HG03439 (cell line): Measurements from ENCODE around the gene PPTC7.
"Not testable (repeated sequence)": the region's sequence is repeated elsewhere in the genome, so short reads cannot be mapped to it uniquely, and the experiment has no call there.

Experiments
- ATAC-seq: cut with Tn5 transposase; IDR thresholded peaks from one replicate; pipeline ENCODE4 v1.9.1; 2021; ENCODE audit warnings: mild to moderate bottlenecking, moderate library complexity; ENCODE audit not compliant: unreplicated experiment

PPTC7 gene

DNA sequence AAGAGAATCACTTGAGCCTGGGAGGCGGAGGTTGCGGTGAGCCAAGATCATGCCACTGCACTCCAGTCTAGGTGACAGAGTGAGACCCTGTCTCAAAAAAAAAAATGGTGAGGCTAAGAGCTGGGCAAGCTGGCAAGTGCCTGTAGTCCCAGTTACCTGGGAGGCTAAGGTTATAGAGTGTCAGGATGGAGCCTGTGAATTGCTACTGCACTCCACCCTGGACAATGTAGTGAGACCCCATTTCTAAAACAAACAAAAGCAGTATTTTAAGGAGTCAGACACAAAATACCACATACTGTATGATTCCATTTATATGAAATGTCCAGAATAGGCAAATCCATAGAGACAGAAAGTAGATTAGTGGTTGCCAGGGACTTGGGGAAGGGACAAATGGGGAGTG is 4.0 kb upstream of the PPTC7 start:
- not testable (repeated sequence) for ATAC-seq

DNA sequence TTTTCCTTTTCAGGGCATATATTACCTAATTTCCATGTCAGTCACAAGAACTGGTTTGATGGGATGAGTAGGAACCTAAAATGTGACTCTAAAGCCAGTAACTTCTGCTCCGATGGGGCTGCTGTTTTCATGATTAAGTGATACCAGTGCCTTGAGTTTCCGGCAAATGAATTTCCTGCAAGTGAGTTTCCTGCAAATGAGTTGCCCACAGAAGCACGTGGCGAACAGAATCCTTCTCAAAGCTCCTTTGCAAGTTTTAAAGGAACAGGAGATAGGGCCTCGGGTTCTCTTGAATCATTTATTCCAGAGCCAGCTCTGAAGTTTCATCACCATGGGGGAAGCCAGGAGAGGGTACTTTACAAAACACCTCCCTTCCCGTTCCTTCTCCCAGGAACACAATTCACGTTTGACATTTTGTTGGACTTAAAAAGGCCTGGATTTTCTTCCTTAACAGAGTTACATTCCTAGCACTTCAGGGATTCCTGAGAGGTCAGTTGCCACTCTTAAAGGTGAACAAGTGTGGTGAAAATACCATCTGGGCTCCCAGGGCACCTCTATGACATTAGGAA is 2.2 kb upstream of the PPTC7 start:
- ATAC-seq = no peak

DNA sequence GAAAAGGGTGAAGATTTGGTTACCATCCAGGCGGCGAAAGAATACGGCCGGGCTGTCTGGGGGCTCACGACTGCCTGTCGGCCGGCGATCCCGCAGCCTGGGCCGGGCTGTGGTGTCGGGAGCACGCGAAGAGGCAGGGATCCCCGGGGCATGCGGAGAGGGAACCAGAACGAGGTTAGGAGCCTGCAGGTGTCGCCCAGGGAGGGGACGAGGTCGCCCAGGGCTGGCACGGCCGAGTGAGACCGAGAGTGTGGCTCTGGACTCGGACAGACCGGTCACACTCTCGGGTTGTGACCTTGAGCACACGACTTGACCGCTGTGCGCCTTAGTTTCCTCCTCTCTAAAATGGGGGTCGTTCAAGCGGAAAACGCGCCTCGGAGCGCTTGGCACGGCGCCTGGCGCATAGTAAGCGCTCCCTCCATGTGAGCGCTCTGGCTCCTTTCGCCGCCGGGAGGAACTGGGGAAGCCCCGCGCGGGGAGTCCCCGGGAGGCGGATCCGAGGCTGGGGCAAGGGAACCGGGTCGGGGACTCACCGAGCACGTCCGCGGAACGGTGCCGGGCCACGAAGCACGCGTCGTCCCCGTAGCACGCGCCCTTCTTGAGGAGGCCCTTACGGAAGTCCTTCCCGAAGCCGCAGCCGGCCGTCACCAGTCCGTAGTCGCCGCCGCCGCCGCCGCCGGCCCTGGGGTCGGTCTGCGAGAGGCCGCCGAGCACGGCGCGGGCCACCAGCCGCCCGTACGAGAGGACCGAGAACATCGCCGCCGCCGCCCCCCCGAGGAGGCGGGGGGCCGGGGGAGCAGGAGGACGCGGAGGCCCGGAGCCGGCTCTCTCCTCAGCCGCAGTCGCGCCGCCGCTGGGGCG is 612 bp downstream of the PPTC7 start:
- ATAC-seq = peak; percentile 37

DNA sequence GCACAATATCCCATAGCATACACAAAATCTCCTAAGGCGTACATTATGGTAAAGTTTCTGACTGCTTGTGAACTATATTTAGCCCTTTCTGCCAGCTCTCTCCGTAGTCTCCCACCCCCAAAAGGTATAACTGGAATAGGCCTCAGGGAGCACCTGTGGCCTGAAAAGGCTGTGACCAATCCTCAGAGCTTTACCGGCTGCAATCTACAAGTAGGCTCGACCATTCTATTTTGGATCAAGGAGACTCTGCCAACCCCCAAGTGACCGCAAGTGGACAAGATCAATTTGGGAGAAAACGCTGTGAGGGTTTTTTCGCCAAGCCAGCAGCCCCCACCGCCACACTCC is 1.2 kb downstream of the PPTC7 start:
- no peak for ATAC-seq

DNA sequence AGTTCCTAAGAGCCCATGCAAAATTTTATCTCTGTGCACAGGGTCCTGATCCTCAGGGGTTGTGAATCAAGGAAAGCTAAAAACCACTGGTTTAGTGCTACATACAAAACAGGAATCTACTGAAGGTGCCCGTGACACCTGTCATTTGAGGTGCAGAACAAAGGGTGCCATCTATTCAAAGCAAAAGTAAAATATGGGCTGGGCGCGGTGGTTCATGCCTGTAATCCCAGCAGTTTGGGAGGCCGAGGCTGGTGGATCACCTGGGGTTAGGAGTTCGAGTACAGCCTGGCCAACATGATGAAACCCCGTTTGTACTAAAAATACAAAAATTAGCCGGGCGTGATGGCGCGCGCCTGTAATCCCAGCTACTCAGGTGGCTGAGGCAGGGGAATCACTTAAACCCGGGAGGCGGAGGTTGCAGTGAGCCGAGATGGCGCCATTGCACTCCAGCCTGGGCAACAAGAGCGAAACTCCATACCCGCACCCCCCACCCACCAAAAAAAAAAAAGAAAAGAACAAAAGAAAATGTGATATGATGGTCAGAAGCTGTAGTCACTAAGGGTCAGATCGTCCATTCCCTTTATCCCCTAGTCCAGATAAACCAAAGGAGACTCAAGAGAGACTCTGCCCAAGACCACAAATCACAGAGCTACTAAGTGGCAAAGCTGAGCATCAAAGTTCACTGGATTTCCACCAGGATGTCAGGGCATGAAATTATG is 3.4 kb downstream of the PPTC7 start:
- no peak for ATAC-seq

DNA sequence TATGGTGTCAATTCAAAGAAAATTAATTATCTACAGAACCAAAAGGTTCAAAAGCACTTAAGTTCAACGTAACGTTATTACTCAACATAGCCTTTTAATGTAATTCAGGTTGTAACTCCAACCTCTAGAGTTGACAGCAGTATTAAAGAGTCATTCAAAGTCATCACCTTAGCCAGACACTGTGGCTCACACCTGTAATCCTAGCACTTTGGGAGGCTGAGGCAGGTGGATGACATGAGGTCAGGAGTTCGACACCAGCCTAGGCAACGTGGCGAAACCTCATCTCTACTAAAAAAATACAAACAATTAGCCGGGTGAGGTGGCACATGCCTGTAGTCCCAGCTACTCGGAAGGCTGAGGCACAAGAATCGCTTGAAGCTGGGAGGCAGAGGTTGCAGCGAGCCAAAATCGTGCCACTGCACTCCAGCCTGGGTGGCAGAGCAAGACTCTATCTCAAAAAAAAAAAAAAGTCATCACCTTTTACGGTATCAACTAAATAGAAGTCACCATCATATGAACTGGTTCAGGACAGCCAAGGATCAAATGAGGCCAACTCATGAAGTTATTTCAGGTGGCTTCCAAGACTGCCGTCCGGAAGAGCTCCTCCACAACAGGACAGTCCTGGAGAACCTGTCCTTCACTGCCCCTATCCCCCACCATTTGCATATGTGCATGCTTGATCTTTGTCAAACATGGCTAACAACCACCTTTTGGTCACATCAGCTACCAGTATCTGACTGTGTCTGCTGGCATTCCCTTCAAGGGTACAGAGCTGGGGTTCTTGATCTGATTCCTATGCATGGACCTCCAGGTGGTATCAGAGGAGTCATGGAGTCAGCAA is 4.2 kb downstream of the PPTC7 start:
- ATAC-seq = no peak

DNA sequence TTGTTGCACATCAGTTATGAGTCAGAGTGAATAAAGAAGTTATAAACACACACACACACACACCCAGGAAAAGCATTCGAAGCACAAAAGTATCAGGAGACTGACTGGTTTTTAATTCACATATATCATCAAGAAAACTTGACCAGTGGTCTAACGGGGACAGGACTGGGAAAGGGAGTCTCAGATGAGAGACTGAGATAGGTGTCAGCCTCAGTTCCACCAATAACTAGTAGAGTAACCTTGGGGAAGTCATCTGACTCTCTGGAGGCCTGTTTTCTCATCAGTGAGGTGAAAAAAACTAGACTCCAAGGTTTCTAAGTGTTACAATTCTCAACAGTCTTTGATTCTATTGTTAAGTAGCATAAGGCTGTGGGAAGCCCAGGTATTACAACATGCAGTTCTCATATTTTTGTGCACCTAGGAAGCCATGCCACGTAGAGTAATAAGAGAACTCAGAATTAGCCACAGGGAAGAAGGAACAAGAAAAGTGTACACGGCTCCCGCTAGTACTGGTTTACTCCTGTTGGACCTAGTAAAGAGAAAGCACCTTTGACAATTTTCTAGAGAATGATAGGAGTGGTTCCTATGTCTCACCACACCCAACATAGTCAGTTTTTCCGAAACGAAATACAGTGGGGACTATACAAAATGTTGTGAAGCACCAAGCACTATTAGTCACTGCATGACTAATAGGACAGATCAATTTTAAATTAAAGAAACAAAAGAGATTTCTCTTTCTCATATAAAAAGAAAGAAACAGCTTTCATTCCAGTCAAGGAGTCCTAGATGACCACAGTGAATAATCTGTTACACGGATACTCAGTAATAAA is 5.0 kb downstream of the PPTC7 start:
- ATAC-seq = no peak

DNA sequence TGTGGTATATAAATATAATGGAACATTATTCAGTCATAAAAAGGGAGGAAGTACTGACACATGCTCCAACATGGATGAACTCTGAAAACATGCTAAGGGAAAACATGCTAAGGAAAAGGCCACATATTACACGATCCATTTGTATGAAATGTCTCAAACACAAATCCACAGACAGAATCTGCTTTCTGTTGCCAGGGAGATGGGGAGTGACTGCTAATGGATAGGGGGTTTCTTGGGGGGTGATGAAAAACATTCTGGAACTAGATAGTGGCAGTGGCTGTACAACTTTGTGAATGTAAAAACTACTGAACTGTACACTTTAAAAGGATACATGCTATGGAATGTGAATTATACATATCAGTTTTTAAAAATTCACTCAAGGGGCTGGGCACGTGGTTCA is 6.6 kb downstream of the PPTC7 start:
- no peak for ATAC-seq

DNA sequence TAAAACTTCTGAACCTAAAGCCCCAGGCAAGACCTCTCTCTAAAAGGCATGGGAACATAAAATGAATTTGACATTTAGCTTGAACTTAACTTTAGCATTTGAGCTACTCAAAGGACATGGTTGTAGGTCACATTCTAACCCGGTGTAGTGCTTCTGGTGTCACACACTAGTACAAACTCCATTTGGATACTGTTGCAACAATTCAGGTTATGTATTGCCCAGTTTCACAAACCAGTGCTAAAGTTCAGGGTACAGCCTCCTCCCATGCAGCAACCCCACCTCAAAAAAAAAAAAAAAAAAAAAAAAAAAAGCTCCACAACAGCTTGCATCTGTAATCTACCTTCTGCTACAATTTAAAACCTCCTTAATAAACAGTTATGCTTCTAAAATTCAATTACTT is 7.8 kb downstream of the PPTC7 start:
- no peak for ATAC-seq

DNA sequence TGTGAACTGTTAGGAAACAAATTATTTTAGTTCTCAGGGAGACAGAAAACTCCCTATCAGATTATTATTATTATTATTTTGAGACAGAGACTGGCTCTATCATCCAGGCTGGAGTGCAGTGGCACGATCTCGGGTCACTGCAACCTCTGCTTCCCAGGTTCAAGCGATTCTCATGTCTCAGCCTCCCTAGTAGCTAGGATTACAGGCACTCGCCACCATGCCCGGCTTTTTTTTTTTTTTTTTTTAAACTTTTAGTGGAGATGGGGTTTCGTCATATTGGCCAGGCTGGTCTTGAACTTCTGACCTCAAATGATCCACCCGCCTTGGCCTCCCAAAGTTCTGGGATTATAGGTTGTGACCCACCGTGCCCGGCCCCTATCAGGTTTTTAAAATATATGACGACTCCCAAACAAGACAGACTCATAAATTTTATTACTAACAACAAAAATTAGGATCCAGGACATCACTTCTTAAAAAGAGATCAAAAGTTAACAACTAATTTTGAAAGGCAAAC is 8.3 kb downstream of the PPTC7 start:
- ATAC-seq = not testable (repeated sequence)

DNA sequence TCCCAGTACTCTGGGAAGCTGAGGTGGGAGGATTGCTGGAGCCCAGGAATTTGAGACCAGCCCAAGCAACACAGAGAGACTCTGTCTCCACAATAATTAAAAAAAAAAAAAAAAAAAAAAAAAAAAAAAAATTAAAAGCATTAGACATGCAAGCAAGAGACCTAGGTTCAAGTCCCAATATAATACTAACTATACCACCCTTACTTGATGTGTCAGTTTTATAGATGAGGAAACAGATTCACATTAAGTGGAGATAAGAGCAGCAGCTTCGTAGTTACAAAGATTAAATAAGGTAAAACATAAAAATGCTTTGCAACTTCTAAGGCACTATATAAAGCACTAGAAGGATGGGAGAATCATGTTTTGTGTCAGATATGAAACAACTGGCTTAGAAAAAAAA is 9.1 kb downstream of the PPTC7 start:
- no peak for ATAC-seq

DNA sequence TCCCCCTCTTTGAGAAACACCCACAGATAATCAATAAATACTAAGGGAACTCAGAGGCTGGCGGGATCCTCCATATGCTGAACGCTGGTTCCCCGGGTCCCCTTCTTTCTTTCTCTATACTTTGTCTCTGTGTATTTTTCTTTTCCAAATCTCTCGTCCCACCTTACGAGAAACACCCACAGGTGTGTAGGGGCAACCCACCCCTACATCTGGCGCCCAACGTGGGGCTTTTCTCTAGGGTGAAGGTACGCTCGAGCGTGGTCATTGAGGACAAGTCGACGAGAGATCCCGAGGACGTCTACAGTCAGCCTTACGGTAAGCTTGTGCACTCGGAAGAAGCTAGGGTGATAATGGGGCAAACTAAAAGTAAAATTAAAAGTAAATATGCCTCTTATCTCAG is 12.3 kb downstream of the PPTC7 start:
- not testable (repeated sequence) for ATAC-seq

DNA sequence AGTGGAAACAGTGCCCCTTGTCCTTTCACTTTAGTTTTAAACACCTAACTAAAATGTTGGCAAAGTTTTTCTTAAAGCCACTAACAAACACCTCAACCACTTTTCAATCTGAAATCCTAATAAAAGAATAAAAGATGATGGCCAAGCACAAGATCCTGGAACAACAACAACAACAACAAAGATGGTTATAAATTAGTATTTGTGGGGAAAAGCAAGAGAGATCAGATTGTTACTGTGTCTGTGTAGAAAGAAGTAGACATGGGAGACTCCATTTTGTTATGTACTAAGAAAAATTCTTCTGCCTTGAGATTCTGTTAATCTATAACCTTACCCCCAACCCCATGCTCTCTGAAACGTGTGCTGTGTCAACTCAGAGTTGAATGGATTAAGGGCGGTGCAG is 13.3 kb downstream of the PPTC7 start:
- ATAC-seq = not testable (repeated sequence)

DNA sequence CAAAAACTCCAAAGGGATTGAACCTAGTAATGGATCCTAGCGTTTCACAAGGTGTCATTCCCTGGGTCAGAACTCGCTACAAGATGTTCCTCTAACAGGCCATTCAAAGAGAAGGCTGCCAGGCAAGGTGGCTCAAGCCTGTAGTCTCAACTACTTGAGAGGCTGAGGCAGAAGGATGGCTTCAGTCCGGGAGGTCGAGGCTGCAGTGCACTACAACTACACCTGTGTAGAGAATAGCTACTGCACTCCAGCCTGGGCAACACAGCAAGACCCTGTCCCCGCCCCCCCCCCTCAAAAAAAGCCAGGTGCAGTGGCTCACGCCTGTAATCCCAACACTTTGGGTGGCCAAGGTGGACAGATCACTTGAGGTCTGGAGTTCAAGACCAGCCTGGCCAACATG is 14.4 kb downstream of the PPTC7 start:
- ATAC-seq = no peak

DNA sequence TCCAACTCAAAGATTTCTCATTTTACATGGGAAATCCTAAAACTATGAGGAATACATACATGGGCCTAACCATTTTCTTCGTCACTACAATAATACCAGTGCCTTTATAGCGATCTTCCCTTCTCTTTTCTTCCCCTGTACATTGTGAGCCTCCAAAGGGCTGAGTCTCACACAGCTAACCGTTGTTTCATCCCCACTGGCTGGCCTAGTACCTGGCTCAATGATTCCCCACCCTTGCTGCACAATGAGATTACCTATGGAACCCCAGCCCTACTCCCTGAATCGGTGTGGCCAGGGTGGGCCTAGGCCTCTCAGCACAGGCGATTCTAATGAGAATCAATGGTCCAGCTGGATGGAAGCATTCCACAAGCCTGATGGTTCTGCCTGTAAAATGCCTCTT is 16.1 kb downstream of the PPTC7 start:
- ATAC-seq = no peak

DNA sequence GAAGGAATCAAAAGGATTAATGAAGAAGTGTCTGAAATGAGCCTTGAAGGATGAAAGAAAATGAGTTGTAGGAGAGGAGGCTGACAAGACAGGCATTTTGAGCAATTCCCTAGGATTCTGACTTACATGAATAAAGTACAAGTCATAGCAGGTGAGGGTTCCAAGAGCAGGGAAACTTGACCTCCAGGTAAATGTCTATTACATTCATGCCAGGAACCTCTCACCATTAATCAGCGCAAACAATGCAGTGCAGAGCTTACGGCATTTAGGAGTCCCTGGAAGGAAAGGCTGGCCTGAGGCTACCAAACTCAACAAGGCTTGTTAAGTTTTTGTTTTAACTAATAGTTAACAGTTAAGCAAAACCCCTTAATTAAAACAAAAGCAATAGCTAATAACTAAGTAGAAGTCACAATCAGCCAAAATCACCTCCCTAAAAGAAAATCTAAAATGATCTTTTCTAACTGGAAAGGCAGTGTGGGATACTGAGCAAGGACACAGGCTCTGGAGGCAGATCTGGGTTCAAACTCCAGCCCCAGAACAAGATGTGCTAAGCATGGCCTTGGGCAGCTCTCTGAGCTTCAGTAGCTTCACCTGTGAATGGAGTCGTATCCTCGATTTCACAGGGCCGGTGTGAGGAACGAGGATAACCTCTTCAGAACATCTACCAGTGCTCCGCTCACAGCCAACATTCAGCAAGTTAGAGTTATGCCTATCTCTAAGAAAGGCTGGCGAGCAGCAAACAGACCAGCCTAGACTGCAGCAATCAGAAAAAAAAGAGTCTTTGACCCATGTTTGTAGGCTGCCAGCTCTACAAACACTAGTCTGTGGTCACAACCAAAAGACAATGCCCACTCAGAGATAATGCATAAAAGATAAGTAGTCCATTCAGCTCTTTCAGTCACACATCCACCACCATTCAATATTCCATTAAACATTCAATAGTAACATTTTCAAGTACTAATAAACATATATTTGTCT is 16.9 kb downstream of the PPTC7 start:
- ATAC-seq = no peak

DNA sequence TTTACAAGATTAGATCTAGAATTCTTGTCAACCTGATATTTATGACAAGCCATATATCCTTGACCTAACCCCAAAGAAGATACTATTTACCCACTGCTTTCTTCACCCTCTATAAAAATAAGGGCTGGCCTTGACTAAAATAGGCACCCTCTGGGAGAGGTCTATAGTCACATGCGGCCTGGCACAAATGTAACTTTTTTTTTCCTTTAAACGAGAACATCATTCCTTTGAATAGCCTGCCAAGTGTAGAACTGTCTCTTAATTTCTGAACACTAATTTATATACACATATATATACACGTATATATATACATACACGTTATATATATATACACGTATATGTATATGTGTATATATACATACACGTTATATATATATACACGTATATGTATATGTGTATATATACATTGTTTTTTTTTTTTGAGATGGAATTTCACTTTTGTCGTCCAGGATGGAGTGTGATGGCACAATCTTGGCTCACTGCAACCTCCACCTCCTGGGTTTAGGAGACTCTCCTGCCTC is 18.6 kb downstream of the PPTC7 start:
- no peak for ATAC-seq

DNA sequence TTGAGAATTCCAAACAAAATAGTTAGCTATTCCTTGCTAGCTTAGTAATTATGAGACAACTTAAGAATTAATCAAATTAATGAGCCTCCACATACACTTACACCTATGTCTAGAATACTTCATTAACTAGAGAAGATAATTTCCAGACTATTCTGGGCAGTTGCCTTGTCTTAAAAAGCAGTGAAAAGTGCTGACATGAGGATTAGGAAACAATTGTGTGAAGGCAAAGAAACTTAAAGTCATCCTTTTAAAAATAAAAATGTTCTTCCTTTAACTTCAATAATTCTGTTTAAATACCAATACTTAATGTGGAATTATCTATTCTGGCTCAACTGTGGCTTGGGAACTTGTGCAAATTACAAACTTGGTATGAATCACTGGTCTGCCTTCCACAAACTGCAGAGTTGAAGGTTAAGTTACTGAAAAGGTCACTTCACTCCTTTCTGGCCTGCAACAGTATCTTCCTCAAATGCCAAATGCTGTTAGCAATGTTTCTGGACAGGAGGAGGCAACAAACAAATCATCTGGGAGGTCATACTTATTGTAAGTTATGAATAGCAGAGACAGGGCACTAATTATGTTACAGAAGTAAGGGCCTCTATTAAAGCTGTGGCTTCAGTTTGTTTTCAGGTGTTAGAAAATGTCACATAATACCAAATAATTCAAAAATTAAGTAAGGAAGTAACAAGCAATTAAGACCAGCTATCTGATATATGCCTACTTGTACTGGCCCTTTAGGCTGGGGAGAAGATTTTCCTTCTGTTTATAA is 19.2 kb downstream of the PPTC7 start:
- no peak for ATAC-seq
